Measurements from ENCODE around the gene CLIC1. TPM values are rescaled to one million over a fixed set of nuclear protein-coding genes. Genes with fewer than 3 reads are reported as not detected.

CLIC1 gene
- total RNA-seq, 1 donor from 2014 or later, result 425 TPM

Small RNA genes lying within 50 kb of the gene (microRNA-seq; reads per million reads assigned to microRNA genes)
- gene MIR4646, result 0.65 reads per million

Other genes starting within 250 kb of the CLIC1 start
- gene MICB, start 238.4 kb downstream of the CLIC1 start, total RNA-seq, result 2.1 and 2.9 TPM in 2 replicates
- not detected in 2 replicates for gene MCCD1, start 207.6 kb downstream of the CLIC1 start, total RNA-seq
- 290 and 382 TPM in 2 replicates for gene DDX39B, start 194.5 kb downstream of the CLIC1 start, total RNA-seq
- gene ATP6V1G2, start 189.9 kb downstream of the CLIC1 start, total RNA-seq, result 4.8 and 8.5 TPM in 2 replicates
- gene NFKBIL1, start 188.9 kb downstream of the CLIC1 start, total RNA-seq, result 26.1 and 28.3 TPM in 2 replicates
- not detected in 2 replicates for gene LTA, start 164.2 kb downstream of the CLIC1 start, total RNA-seq
- gene TNF, start 161.0 kb downstream of the CLIC1 start, total RNA-seq, result not detected in 2 replicates
- 0.40 TPM in 1 of 2 replicates, not detected in the other for gene LTB, start 154.1 kb downstream of the CLIC1 start, total RNA-seq
- gene LST1, start 150.3 kb downstream of the CLIC1 start, total RNA-seq, result not detected in 2 replicates
- not detected in 2 replicates for gene NCR3, start 143.5 kb downstream of the CLIC1 start, total RNA-seq
- gene AIF1, start 121.3 kb downstream of the CLIC1 start, total RNA-seq, result not detected in 2 replicates
- 77.2 and 85.9 TPM in 2 replicates for gene PRRC2A, start 115.8 kb downstream of the CLIC1 start, total RNA-seq
- gene BAG6, start 83.9 kb downstream of the CLIC1 start, total RNA-seq, result 271 and 307 TPM in 2 replicates
- gene APOM, start 80.6 kb downstream of the CLIC1 start, total RNA-seq, result 2.9 and 4.2 TPM in 2 replicates
- gene C6orf47, start 75.8 kb downstream of the CLIC1 start, total RNA-seq, result 20.6 and 24.0 TPM in 2 replicates
- gene GPANK1, start 71.5 kb downstream of the CLIC1 start, total RNA-seq, result 8.6 and 12.9 TPM in 2 replicates
- 211 and 248 TPM in 2 replicates for gene CSNK2B, start 70.5 kb downstream of the CLIC1 start, total RNA-seq
- 2.9 and 4.0 TPM in 2 replicates for gene LY6G5B, start 66.6 kb downstream of the CLIC1 start, total RNA-seq
- gene LY6G5C, start 55.5 kb downstream of the CLIC1 start, total RNA-seq, result 2.7 and 3.4 TPM in 2 replicates
- gene ABHD16A, start 33.2 kb downstream of the CLIC1 start, total RNA-seq, result 58.9 and 66.0 TPM in 2 replicates
- gene LY6G6F, start 29.7 kb downstream of the CLIC1 start, total RNA-seq, result not detected in 2 replicates
- gene LY6G6D, start 21.2 kb downstream of the CLIC1 start, total RNA-seq, result not detected in 2 replicates
- gene LY6G6C, start 14.8 kb downstream of the CLIC1 start, total RNA-seq, result not detected in 2 replicates
- gene MPIG6B, start 13.2 kb downstream of the CLIC1 start, total RNA-seq, result not detected in 2 replicates
- 120 and 142 TPM in 2 replicates for gene DDAH2, start 7.2 kb downstream of the CLIC1 start, total RNA-seq
- gene MSH5, start 3.5 kb upstream of the CLIC1 start, total RNA-seq, result 7.4 and 8.4 TPM in 2 replicates
- gene SAPCD1, start 26.1 kb upstream of the CLIC1 start, total RNA-seq, result 0.94 TPM in 1 of 2 replicates, not detected in the other
- gene VWA7, start 40.8 kb upstream of the CLIC1 start, total RNA-seq, result 1.3 TPM in 1 of 2 replicates, not detected in the other
- 56.4 and 62.2 TPM in 2 replicates for gene VARS1, start 59.2 kb upstream of the CLIC1 start, total RNA-seq
- 28.7 and 38.8 TPM in 2 replicates for gene LSM2, start 70.4 kb upstream of the CLIC1 start, total RNA-seq
- gene HSPA1L, start 78.8 kb upstream of the CLIC1 start, total RNA-seq, result 2.6 and 3.6 TPM in 2 replicates
- gene HSPA1A, start 79.0 kb upstream of the CLIC1 start, total RNA-seq, result 109 and 131 TPM in 2 replicates
- 86.3 and 98.7 TPM in 2 replicates for gene HSPA1B, start 91.2 kb upstream of the CLIC1 start, total RNA-seq
- gene NEU1, start 126.3 kb upstream of the CLIC1 start, total RNA-seq, result 128 and 187 TPM in 2 replicates
- 0.11 and 0.16 TPM in 2 replicates for gene SLC44A4, start 142.5 kb upstream of the CLIC1 start, total RNA-seq
- gene EHMT2, start 161.2 kb upstream of the CLIC1 start, total RNA-seq, result 33.7 and 36.4 TPM in 2 replicates
- 2.7 and 3.3 TPM in 2 replicates for gene ZBTB12, start 165.6 kb upstream of the CLIC1 start, total RNA-seq
- 7.0 and 7.5 TPM in 2 replicates for gene C2, start 191.2 kb upstream of the CLIC1 start, total RNA-seq
- gene CFB, start 209.6 kb upstream of the CLIC1 start, total RNA-seq, result 1.8 and 6.6 TPM in 2 replicates
- 86.4 and 87.1 TPM in 2 replicates for gene NELFE, start 222.4 kb upstream of the CLIC1 start, total RNA-seq
- 32.1 and 37.3 TPM in 2 replicates for gene SKIC2, start 222.6 kb upstream of the CLIC1 start, total RNA-seq
- gene DXO, start 235.6 kb upstream of the CLIC1 start, total RNA-seq, result 28.7 and 32.3 TPM in 2 replicates
- gene C4A, start 245.5 kb upstream of the CLIC1 start, total RNA-seq, result 3.5 and 4.2 TPM in 2 replicates

Data from myocyte (in vitro differentiated cells).